Keratinocyte (primary cell): ENCODE measurements around the gene JPT2. TPM values are rescaled to one million over a fixed set of nuclear protein-coding genes. Genes with fewer than 3 reads are reported as not detected.

Experiments used
- DNase-seq: peaks from one replicate; pipeline ENCODE4 v3.0.0-alpha.2; 2011; ENCODE audit warnings: low read depth, missing footprints, low spot score
- FAIRE-seq: peaks from 2 replicates; lab custom pipeline; 2011; peaks lifted over from hg19 to GRCh38; lab: Jason Lieb, UNC
- H2AFZ ChIP-seq: 2 replicates; pipeline ENCODE4 v1.6.0; 2012; ENCODE audit warnings: low read length, control low read depth, inconsistent platforms; ENCODE audit not compliant: control insufficient read depth
- H3K27ac ChIP-seq: 2 replicates; pipeline ENCODE4 v1.5.1; 2011; ENCODE audit warnings: low read length; ENCODE audit not compliant: control insufficient read depth, insufficient read depth
- H3K27me3 ChIP-seq: 3 replicates; pipeline ENCODE4 v1.6.0; 2011; ENCODE audit warnings: low read length; ENCODE audit not compliant: control insufficient read depth, insufficient read depth; ENCODE audit errors: extremely low read depth
- H3K36me3 ChIP-seq, 2 experiments: 2 replicates in 1 of 2; 3 replicates in 1 of 2; pipeline ENCODE4 v1.5.1; 2011; ENCODE audit warnings: low read length in 2 of 2, mild to moderate bottlenecking in 1 of 2; ENCODE audit not compliant: control insufficient read depth in 2 of 2, insufficient read depth in 2 of 2; ENCODE audit errors: extremely low read depth in 1 of 2
- H3K4me1 ChIP-seq: 3 replicates; pipeline ENCODE4 v1.5.1; 2011; ENCODE audit warnings: low read length; ENCODE audit not compliant: control insufficient read depth, insufficient read depth; ENCODE audit errors: extremely low read depth
- H3K4me2 ChIP-seq: 3 replicates; pipeline ENCODE4 v1.6.0; 2011; ENCODE audit warnings: low read depth, low read length; ENCODE audit not compliant: control insufficient read depth, insufficient read depth; ENCODE audit errors: extremely low read depth
- H3K4me3 ChIP-seq, 3 experiments: fragments of 200-600 bp in 1 of 3; sonication (generic) in 1 of 3; 2 replicates in 2 of 3; 3 replicates in 1 of 3; pipeline ENCODE4 v1.5.1; 2011 to 2016; ENCODE audit warnings: low read length in 3 of 3, mild to moderate bottlenecking in 3 of 3, control low read depth in 2 of 3, inconsistent platforms in 1 of 3, low read depth in 1 of 3, mixed read lengths in 1 of 3, mixed run types in 1 of 3, moderate library complexity in 1 of 3; ENCODE audit not compliant: control insufficient read depth in 2 of 3, insufficient read depth in 2 of 3; ENCODE audit errors: extremely low read depth in 1 of 3
- H3K79me2 ChIP-seq: 2 replicates; pipeline ENCODE4 v1.6.0; 2012; ENCODE audit warnings: low read length; ENCODE audit not compliant: control insufficient read depth, insufficient read depth
- H3K9ac ChIP-seq: 3 replicates; pipeline ENCODE4 v1.6.0; 2011; ENCODE audit warnings: low read length; ENCODE audit not compliant: control insufficient read depth, insufficient read depth; ENCODE audit errors: extremely low read depth
- H3K9me1 ChIP-seq: 3 replicates; pipeline ENCODE4 v1.6.0; 2011; ENCODE audit warnings: low read length; ENCODE audit not compliant: control insufficient read depth, insufficient read depth; ENCODE audit errors: extremely low read depth
- H3K9me3 ChIP-seq: 2 replicates; pipeline ENCODE4 v1.5.1; 2012; ENCODE audit warnings: low read depth, low read length; ENCODE audit not compliant: control insufficient read depth
- H4K20me1 ChIP-seq: 3 replicates; pipeline ENCODE4 v1.6.0; 2011; ENCODE audit warnings: low read length; ENCODE audit not compliant: control insufficient read depth, insufficient read depth; ENCODE audit errors: extremely low read depth
- CTCF ChIP-seq, 3 experiments: IDR thresholded peaks in 1 of 3; conservative IDR thresholded peaks in 1 of 3; optimal IDR thresholded peaks in 1 of 3; 2 replicates in 2 of 3; 3 replicates in 1 of 3; pipeline versions ENCODE3 to v1.5.1; 2011; ENCODE audit warnings: low read length in 3 of 3, mild to moderate bottlenecking in 3 of 3, moderate library complexity in 2 of 3, control low read depth in 1 of 3, inconsistent platforms in 1 of 3; ENCODE audit not compliant: insufficient read depth in 2 of 3; ENCODE audit errors: extremely low read depth in 1 of 3
- EZH2 ChIP-seq: IDR thresholded peaks from one replicate; pipeline ENCODE4 v1.6.1; 2012; ENCODE audit warnings: inconsistent platforms, mild to moderate bottlenecking, low read length, moderate library complexity
- dilution Hi-C: fragments of 300-500 bp; cut with MboI; formaldehyde crosslinking; loops from one replicate; pipeline ENCODE4 v1.7.0; 2020; ENCODE audit warnings: low sequenced_read_pairs; ENCODE audit not compliant: extremely low pct_ligation_motif_present
- polyA plus RNA-seq, 5 experiments: library from polyadenylated mRNA; depleted of rRNA in 3 of 5; stranded (reverse) in 3 of 5; stranded (forward) in 1 of 5; unstranded in 1 of 5; fragments of >200 nt; gene quantifications; 1 replicate in 1 of 5; 2 replicates in 3 of 5; 3 replicates in 1 of 5; pipeline versions ENCODE4 v1.2.1 to v1.2.3, GENCODE V29; 2011 to 2012; ENCODE audit warnings: missing spikeins in 2 of 5, low read depth in 1 of 5, low replicate concordance in 1 of 5

Gene JPT2
- polyA plus RNA-seq, 1 donor (not counting 4 experiments of a cell fraction or from before 2014, with no cell fraction given) = 166 TPM

- peaks cover 7 to 14% of the 10 kb centered on the region in 2 experiments for H3K36me3 ChIP-seq
- H4K20me1 ChIP-seq = peaks cover under 1% of the 10 kb centered on the region
- H3K9me3 ChIP-seq = peaks cover 30% of the 10 kb centered on the region
- no peak for FAIRE-seq
- no peaks in the 10 kb centered on the region for H3K27me3 ChIP-seq
- H3K4me1 ChIP-seq = no peaks in the 10 kb centered on the region
- no peak for DNase-seq
- no peak overlapping the region for H3K4me2 ChIP-seq
- H3K9ac ChIP-seq = no peak overlapping the region
- H3K9me1 ChIP-seq = no peaks in the 10 kb centered on the region
- TF ChIP-seq CTCF (optimal IDR thresholded peaks at IDR 0.05 in 1 of 3, IDR thresholded peaks at IDR 0.05 in 1 of 3, conservative IDR thresholded peaks at IDR 0.05 in 1 of 3; ENCODE audit: extremely low read depth in 1 of 3, insufficient read depth in 2 of 3, low read length in 3 of 3) = no peak
- no peak for TF ChIP-seq EZH2
- peaks cover 9% of the 10 kb centered on the region for H3K79me2 ChIP-seq
- no peak overlapping the region for H3K27ac ChIP-seq
- no peak overlapping the region for H2AFZ ChIP-seq
- H3K4me3 ChIP-seq = no peak overlapping the region
- dilution Hi-C loops = no loop called here
Measured at GRCh38 chr16:1740234-1740633, 62.2 kb downstream of the JPT2 start.

- Histone ChIP-seq H3K9ac (no peak overlapping the region), H2AFZ (no peak overlapping the region), H3K27me3 (no peaks in the 10 kb centered on the region), H3K4me3 (no peak overlapping the region), H3K79me2 (peaks cover 4% of the 10 kb centered on the region), H3K4me2 (no peak overlapping the region), H3K27ac (no peak overlapping the region), H3K9me3 (peaks cover 24% of the 10 kb centered on the region), H3K4me1 (peaks cover 4% of the 10 kb centered on the region), H3K9me1 (no peaks in the 10 kb centered on the region), H4K20me1 (peaks cover 2% of the 10 kb centered on the region), H3K36me3 (peaks cover 7 to 15% of the 10 kb centered on the region in 2 experiments)
- FAIRE-seq = no peak
- dilution Hi-C loops = no loop called here
- no peak for DNase-seq
- TF ChIP-seq EZH2 (no peak), CTCF (optimal IDR thresholded peaks at IDR 0.05 in 1 of 3, IDR thresholded peaks at IDR 0.05 in 1 of 3, conservative IDR thresholded peaks at IDR 0.05 in 1 of 3; ENCODE audit: extremely low read depth in 1 of 3, insufficient read depth in 2 of 3, low read length in 3 of 3) (no peak)
Measured at GRCh38 chr16:1740781-1741490, 62.9 kb downstream of the JPT2 start.
